ENCODE results near the gene PPP1R12C. TPM values are rescaled to one million over a fixed set of nuclear protein-coding genes. Genes with fewer than 3 reads are reported as not detected.

The PPP1R12C gene
- total RNA-seq, 3 donors from 2014 or later = 68.3 to 148 (median 91.7) TPM

DNA sequence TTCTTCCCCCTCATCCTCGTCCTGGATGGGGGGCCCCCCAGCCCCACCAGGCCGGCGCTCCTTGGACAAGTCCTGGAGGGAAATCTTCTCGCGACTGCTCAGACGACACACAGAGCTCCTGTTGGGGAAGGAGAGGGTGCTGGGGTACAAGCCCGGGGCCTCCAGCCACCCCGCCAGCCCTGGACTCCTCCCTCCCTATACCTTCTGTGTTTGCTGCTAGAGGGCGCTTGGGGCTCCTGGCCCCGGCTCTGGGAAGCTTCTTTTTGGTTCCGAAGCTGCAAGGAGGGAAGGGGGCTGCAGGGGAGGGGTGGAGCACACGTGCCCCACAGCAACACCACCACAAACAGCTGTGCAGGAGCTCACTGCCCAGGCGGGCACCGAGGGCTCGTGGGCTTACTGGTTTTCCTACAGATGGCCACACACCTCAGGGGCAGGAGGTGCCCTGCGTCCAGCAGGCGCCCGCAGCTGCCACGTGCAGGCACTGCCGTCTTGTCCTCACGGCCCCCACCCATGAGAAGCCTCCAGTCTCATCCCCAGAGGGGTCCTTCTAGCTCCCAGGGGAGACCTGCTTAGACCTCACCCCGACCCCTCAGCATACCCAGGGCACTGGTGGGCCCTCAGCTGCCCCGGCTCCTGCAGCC is 21.3 kb downstream of the PPP1R12C start:
- Histone ChIP-seq H3K27ac (no peak overlapping the region), H3K27me3 (no peaks in the 10 kb centered on the region), H3K36me3 (peaks cover 4% of the 10 kb centered on the region), H3K4me1 (no peaks in the 10 kb centered on the region), H3K4me3 (no peak overlapping the region), H3K9me3 (no peaks in the 10 kb centered on the region)
- intact Hi-C loops (cut with DNase I; ENCODE audit: low total_unique reads) = no loop called here
- no peak for DNase-seq (ENCODE audit: low spot score in 2 of 2)
- TF ChIP-seq POLR2AphosphoS5 (IDR thresholded peaks at IDR 0.05) (no peak), POLR2A (IDR thresholded peaks at IDR 0.05) (no peak)
- TF ChIP-seq, protein P1, sequence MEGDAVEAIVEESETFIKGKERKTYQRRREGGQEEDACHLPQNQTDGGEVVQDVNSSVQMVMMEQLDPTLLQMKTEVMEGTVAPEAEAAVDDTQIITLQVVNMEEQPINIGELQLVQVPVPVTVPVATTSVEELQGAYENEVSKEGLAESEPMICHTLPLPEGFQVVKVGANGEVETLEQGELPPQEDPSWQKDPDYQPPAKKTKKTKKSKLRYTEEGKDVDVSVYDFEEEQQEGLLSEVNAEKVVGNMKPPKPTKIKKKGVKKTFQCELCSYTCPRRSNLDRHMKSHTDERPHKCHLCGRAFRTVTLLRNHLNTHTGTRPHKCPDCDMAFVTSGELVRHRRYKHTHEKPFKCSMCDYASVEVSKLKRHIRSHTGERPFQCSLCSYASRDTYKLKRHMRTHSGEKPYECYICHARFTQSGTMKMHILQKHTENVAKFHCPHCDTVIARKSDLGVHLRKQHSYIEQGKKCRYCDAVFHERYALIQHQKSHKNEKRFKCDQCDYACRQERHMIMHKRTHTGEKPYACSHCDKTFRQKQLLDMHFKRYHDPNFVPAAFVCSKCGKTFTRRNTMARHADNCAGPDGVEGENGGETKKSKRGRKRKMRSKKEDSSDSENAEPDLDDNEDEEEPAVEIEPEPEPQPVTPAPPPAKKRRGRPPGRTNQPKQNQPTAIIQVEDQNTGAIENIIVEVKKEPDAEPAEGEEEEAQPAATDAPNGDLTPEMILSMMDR (IDR thresholded peaks at IDR 0.05) = no peak

DNA sequence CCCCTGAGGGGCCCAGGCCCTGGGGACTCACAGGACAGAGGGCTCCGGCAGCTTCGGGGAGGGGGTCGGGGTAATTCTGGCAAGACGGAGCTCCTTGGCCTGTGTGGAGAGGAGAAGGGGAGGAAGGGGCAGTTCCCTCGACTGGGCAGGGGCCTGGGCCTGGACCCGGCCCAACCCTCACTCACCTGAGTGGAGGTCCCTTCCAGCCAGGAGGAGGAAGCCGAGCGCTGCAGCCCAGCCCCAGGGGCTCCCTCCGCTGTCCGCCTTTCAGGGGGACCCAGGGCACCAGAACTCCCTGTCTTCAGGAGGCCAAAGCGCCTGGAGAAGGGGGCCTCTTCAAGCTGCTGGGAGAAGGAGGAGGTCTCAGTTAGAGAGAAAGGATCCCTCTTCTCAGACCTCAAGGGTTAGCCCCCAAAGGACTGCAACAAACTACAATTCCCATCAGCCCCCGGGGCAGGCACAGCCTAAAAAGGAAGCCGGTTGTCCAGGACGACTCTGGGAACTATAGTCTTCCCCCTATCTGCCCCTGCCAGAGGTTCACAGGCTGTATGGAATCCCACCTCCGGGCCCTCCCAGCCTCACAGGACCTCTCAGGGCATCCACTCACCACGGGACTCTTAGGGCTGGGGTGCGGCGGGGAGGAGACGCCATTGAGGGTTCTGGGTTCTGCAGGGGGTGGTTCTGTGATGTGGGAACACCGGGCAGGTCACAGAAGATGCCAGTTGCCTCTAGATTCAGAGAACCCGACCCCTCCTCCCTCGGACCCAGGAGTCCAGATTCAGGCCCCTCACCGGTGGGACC is 22.0 kb downstream of the PPP1R12C start:
- no peak for TF ChIP-seq POLR2AphosphoS5 (IDR thresholded peaks at IDR 0.05)
- TF ChIP-seq, protein P1 (IDR thresholded peaks at IDR 0.05) = no peak
- TF ChIP-seq POLR2A (IDR thresholded peaks at IDR 0.05) = no peak
- Histone ChIP-seq H3K9me3 (no peaks in the 10 kb centered on the region), H3K4me3 (no peak overlapping the region), H3K36me3 (peaks cover 6% of the 10 kb centered on the region), H3K27me3 (no peaks in the 10 kb centered on the region), H3K4me1 (no peaks in the 10 kb centered on the region), H3K27ac (no peak overlapping the region)
- DNase-seq (ENCODE audit: low spot score in 2 of 2) = no peak
- intact Hi-C loops (cut with DNase I; ENCODE audit: low total_unique reads) = no loop called here

DNA sequence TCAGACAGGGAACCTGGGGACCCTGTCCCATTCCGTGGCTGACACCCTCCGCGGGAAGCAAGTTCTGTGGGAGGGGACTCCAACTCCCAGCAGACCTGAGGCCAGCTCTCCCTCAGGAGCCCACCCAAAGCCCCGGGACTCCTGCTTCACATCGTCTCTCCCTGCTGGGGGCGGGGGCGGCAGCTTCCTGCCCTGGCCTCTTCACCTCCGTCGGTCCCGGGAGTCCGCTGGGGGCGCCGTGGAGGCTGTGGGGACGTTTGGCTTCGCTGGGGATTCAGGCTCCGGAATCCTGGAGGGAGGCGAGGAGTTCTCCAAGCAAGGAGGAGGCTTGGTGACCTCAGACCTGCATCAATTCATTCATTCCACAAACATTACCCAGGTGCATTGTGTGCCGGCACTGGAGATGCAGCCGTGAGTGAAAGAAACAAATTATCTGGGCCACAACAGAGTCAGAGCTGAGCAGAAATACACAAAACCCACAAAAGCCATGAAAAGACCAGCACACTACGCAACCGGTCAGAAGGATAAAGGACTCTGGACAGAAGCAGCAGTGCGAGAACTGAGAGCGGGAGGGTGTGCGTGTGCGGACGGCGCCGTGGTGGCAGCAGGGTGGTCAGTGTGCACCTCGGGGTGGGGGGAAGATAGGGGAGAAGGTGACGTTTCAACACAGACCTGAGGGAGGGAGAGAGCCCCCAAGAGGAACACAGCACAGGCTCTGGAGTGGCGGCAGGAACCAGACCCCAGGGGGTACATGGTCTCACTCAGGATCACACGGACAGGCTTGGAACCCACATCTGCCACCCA is 22.8 kb downstream of the PPP1R12C start:
- Histone ChIP-seq H3K4me1 (no peaks in the 10 kb centered on the region), H3K36me3 (peaks cover 6% of the 10 kb centered on the region), H3K27me3 (no peaks in the 10 kb centered on the region), H3K9me3 (no peaks in the 10 kb centered on the region), H3K4me3 (no peak overlapping the region), H3K27ac (no peak overlapping the region)
- DNase-seq (ENCODE audit: low spot score in 2 of 2) = no peak
- no peak for TF ChIP-seq POLR2AphosphoS5 (IDR thresholded peaks at IDR 0.05)
- no peak for TF ChIP-seq POLR2A (IDR thresholded peaks at IDR 0.05)
- TF ChIP-seq, protein P1 (IDR thresholded peaks at IDR 0.05) = no peak
- intact Hi-C loops (cut with DNase I; ENCODE audit: low total_unique reads) = no loop called here

DNA sequence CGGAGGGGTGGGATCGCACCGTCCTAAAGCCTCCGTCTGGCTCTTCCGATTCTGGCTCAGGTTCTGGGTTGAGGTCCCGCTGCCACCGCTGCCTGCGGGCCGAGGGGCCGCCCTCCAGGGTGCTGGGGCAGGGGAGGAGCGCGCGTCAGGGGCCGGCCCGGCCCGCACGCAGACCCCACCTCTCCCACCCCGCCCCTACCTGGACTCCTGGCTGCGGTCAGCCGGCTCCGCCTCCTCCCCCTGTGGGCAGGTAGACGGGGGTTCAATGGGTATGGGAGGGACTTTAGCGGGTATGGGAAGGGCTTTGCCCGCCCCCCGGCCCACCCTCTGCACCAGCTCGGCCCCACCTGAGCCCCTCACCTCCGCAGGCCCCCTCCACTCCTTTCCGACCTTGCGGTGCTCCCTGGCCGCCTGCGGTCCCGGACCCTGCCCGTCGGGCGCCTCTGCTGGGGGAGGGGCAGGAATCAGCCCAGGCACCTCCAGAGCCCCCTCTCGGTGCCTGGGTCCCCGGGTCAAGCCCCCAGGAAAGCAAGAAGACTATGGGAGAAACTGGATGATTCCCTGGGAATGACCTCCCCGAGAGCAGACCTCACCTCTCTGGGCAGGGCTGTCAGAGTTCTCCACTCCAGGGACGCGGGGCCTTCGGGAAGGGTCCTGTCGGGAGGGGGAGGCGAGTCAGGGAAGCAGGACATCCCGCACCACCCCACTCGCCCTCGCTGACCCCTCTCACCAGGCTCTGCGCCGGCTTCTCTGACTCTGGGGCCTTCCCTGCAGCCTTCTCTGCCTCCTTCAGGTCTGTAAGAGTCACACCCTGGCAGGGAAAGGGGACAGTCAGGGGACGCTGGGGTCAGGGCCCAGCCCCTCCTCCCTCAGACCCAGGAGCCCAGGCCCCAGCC is 24.8 kb downstream of the PPP1R12C start:
- TF ChIP-seq, protein P1 (IDR thresholded peaks at IDR 0.05) = no peak
- TF ChIP-seq POLR2A (IDR thresholded peaks at IDR 0.05) = no peak
- TF ChIP-seq POLR2AphosphoS5 (IDR thresholded peaks at IDR 0.05) = no peak
- DNase-seq (ENCODE audit: low spot score in 2 of 2) = no peak
- H3K4me1 ChIP-seq = no peaks in the 10 kb centered on the region
- H3K9me3 ChIP-seq = no peaks in the 10 kb centered on the region
- H3K27ac ChIP-seq = no peak overlapping the region
- intact Hi-C loops (cut with DNase I; ENCODE audit: low total_unique reads) = no loop called here
- H3K27me3 ChIP-seq = no peaks in the 10 kb centered on the region
- H3K36me3 ChIP-seq = peaks cover 6% of the 10 kb centered on the region
- H3K4me3 ChIP-seq = no peak overlapping the region

Measured in breast epithelium (tissue), 4 donors.